ENCODE measurements around the gene KLHL18.
"Not testable (repeated sequence)": the region's sequence is repeated elsewhere in the genome, so short reads cannot be mapped to it uniquely, and the experiment has no call there.

The KLHL18 gene

GRCh38 chr3:47342812-47343211 is 60.1 kb downstream of the KLHL18 start:
- H3K4me3 Mint-ChIP-seq: no peak overlapping the region
- DNase-seq (no peak), ATAC-seq (replicated peaks) (no peak)
- no peaks in the 10 kb centered on the region for H3K9me3 Mint-ChIP-seq
- peaks cover 53 to 77% of the 10 kb centered on the region in 2 donors for H3K36me3 Mint-ChIP-seq
- no peaks in the 10 kb centered on the region for H3K27me3 Mint-ChIP-seq
- H3K27ac Mint-ChIP-seq: no peak overlapping the region
- peaks cover 22 to 30% of the 10 kb centered on the region in 2 donors for H3K4me1 Mint-ChIP-seq

GRCh38 chr3:47343471-47343971 is 60.8 kb downstream of the KLHL18 start:
- Mint-ChIP-seq H3K4me3 (no peak overlapping the region), H3K27me3 (no peaks in the 10 kb centered on the region), H3K27ac (no peak overlapping the region), H3K4me1 (peaks cover 27 to 38% of the 10 kb centered on the region in 2 donors), H3K36me3 (peaks cover 46 to 71% of the 10 kb centered on the region in 2 donors), H3K9me3 (no peaks in the 10 kb centered on the region)
- no peak for DNase-seq
- ATAC-seq (replicated peaks): no peak

GRCh38 chr3:47344971-47345370 is 62.2 kb downstream of the KLHL18 start:
- no peak for ATAC-seq (replicated peaks)
- no peak overlapping the region for H3K4me3 Mint-ChIP-seq
- peaks cover 29 to 42% of the 10 kb centered on the region in 2 donors for H3K4me1 Mint-ChIP-seq
- no peaks in the 10 kb centered on the region for H3K27me3 Mint-ChIP-seq
- DNase-seq: no peak
- no peak overlapping the region for H3K27ac Mint-ChIP-seq
- H3K9me3 Mint-ChIP-seq: no peaks in the 10 kb centered on the region
- H3K36me3 Mint-ChIP-seq: peaks cover 34 to 58% of the 10 kb centered on the region in 2 donors

- Mint-ChIP-seq H3K27ac (peak overlapping the region; percentile 53), H3K4me1 (peaks cover 29 to 42% of the 10 kb centered on the region in 2 donors), H3K4me3 (peak overlapping the region; percentile 18 to 47), H3K27me3 (no peaks in the 10 kb centered on the region), H3K9me3 (no peaks in the 10 kb centered on the region), H3K36me3 (peaks cover 26 to 44% of the 10 kb centered on the region in 2 donors)
- ATAC-seq (replicated peaks) (peak; percentile 80 to 91), DNase-seq (peak; percentile 29)
These were observed 64.6 kb downstream of the KLHL18 start for GRCh38 chr3:47347217-47347801.

- no peaks in the 10 kb centered on the region for H3K27me3 Mint-ChIP-seq
- no peak for DNase-seq
- peak overlapping the region; percentile 28 for H3K27ac Mint-ChIP-seq
These were observed 65.8 kb downstream of the KLHL18 start for GRCh38 chr3:47348411-47349154.

GRCh38 chr3:47355010-47355409 is 72.3 kb downstream of the KLHL18 start:
- ATAC-seq (replicated peaks): no peak

More at GRCh38 chr3:47348411-47349154, 65.8 kb downstream of the KLHL18 start:
- Mint-ChIP-seq H3K9me3 (no peaks in the 10 kb centered on the region), H3K4me3 (no peak overlapping the region), H3K36me3 (peaks cover 24 to 31% of the 10 kb centered on the region in 2 donors), H3K4me1 (peaks cover 29 to 42% of the 10 kb centered on the region in 2 donors)
- ATAC-seq (replicated peaks): no peak

GRCh38 chr3:47356201-47356600 is 73.5 kb downstream of the KLHL18 start:
- DNase-seq (no peak), ATAC-seq (replicated peaks) (no peak)
- no peak overlapping the region for H3K27ac Mint-ChIP-seq
- H3K27me3 Mint-ChIP-seq: no peaks in the 10 kb centered on the region
- no peak overlapping the region for H3K4me3 Mint-ChIP-seq
- H3K36me3 Mint-ChIP-seq: peaks cover 11 to 22% of the 10 kb centered on the region in 2 donors
- H3K4me1 Mint-ChIP-seq: peaks cover 0 to 6% of the 10 kb centered on the region in 2 donors
- peaks cover 14 to 15% of the 10 kb centered on the region in 2 donors for H3K9me3 Mint-ChIP-seq

More at GRCh38 chr3:47355010-47355409, 72.3 kb downstream of the KLHL18 start:
- Mint-ChIP-seq H3K36me3 (peaks cover 6 to 17% of the 10 kb centered on the region in 2 donors), H3K9me3 (peaks cover 9 to 10% of the 10 kb centered on the region in 2 donors), H3K4me1 (peaks cover 0 to under 1% of the 10 kb centered on the region in 2 donors), H3K27ac (no peak overlapping the region), H3K27me3 (no peaks in the 10 kb centered on the region), H3K4me3 (no peak overlapping the region)
- DNase-seq: no peak

GRCh38 chr3:47359323-47359722 is 76.6 kb downstream of the KLHL18 start:
- no peak for DNase-seq
- Mint-ChIP-seq H3K9me3 (peaks cover 15 to 21% of the 10 kb centered on the region in 2 donors), H3K4me1 (peaks cover 7 to 15% of the 10 kb centered on the region in 2 donors), H3K4me3 (no peak overlapping the region), H3K27me3 (no peaks in the 10 kb centered on the region), H3K36me3 (peaks cover 9 to 29% of the 10 kb centered on the region in 2 donors), H3K27ac (no peak overlapping the region)
- no peak for ATAC-seq (replicated peaks)

GRCh38 chr3:47360110-47360517 is 77.4 kb downstream of the KLHL18 start:
- ATAC-seq (replicated peaks): peak; percentile 21 to 31
- not testable (repeated sequence) for H3K27me3 Mint-ChIP-seq, H3K4me3 Mint-ChIP-seq, DNase-seq
- peak overlapping the region; percentile 2 for H3K27ac Mint-ChIP-seq
- peaks cover 9 to 29% of the 10 kb centered on the region in 2 donors for H3K36me3 Mint-ChIP-seq
- peaks cover 15 to 21% of the 10 kb centered on the region in 2 donors for H3K9me3 Mint-ChIP-seq
- H3K4me1 Mint-ChIP-seq: peaks cover 7 to 15% of the 10 kb centered on the region in 2 donors

- DNase-seq: no peak
- no peak overlapping the region for H3K4me3 Mint-ChIP-seq
- peaks cover 15 to 20% of the 10 kb centered on the region in 2 donors for H3K9me3 Mint-ChIP-seq
- ATAC-seq (replicated peaks): peak; percentile 33 to 56
- H3K27ac Mint-ChIP-seq: peak overlapping the region; percentile 47
- peaks cover 7 to 15% of the 10 kb centered on the region in 2 donors for H3K4me1 Mint-ChIP-seq
- H3K27me3 Mint-ChIP-seq: no peaks in the 10 kb centered on the region
- peaks cover 9 to 28% of the 10 kb centered on the region in 2 donors for H3K36me3 Mint-ChIP-seq
These were observed 80.0 kb downstream of the KLHL18 start for GRCh38 chr3:47362701-47363100.

- peaks cover 7 to 9% of the 10 kb centered on the region in 2 donors for H3K4me1 Mint-ChIP-seq
- H3K9me3 Mint-ChIP-seq: peaks cover 2 to 6% of the 10 kb centered on the region in 2 donors
These were observed 82.7 kb downstream of the KLHL18 start for GRCh38 chr3:47365213-47366153.

GRCh38 chr3:47366833-47367232 is 84.1 kb downstream of the KLHL18 start:
- Mint-ChIP-seq H3K27ac (no peak overlapping the region), H3K27me3 (peaks cover 0 to 9% of the 10 kb centered on the region in 2 donors), H3K4me3 (no peak overlapping the region), H3K9me3 (peaks cover 2 to 6% of the 10 kb centered on the region in 2 donors), H3K36me3 (peaks cover 0 to 7% of the 10 kb centered on the region in 2 donors), H3K4me1 (peaks cover 7 to 9% of the 10 kb centered on the region in 2 donors)
- no peak for DNase-seq
- no peak for ATAC-seq (replicated peaks)

More at GRCh38 chr3:47365213-47366153, 82.7 kb downstream of the KLHL18 start:
- peaks cover under 1 to 7% of the 10 kb centered on the region in 2 donors for H3K36me3 Mint-ChIP-seq
- DNase-seq: no peak
- peaks cover 0 to 5% of the 10 kb centered on the region in 2 donors for H3K27me3 Mint-ChIP-seq
- no peak overlapping the region for H3K4me3 Mint-ChIP-seq
- no peak for ATAC-seq (replicated peaks)
- H3K27ac Mint-ChIP-seq: peak overlapping the region; percentile 32

GRCh38 chr3:47367631-47368030 is 84.9 kb downstream of the KLHL18 start:
- H3K27ac Mint-ChIP-seq: no peak overlapping the region
- H3K27me3 Mint-ChIP-seq: peaks cover 0 to 10% of the 10 kb centered on the region in 2 donors
- H3K36me3 Mint-ChIP-seq: peaks cover 0 to 3% of the 10 kb centered on the region in 2 donors
- ATAC-seq (replicated peaks): no peak
- H3K4me3 Mint-ChIP-seq: no peak overlapping the region
- no peak for DNase-seq
- peaks cover 3 to 4% of the 10 kb centered on the region in 2 donors for H3K4me1 Mint-ChIP-seq
- H3K9me3 Mint-ChIP-seq: peaks cover 0 to 3% of the 10 kb centered on the region in 2 donors

All from stimulated activated naive B cell treated with anti-CD40 and anti-IgM and Interleukin-4, amounts not matched to agents 10 μg/mL and 1 μg/mL and 100 μg/mL, for 72 hours (primary cell).